Subcutaneous adipose tissue (tissue), 4 donors: ENCODE results near the gene CCDC78. TPM values are rescaled to one million over a fixed set of nuclear protein-coding genes. Genes with fewer than 3 reads are reported as not detected.

Experiments
- CTCF ChIP-seq: fragments of 450-650 bp; IDR thresholded peaks from one replicate; pipeline ENCODE4 v1.5.1; 2016; ENCODE audit warnings: low read depth, mild to moderate bottlenecking, control low read depth, antibody characterized with exemption, moderate library complexity
- total RNA-seq, 4 donors: library from RNA; depleted of rRNA; stranded (reverse); fragments of >200 nt; gene quantifications; one replicate each; pipeline ENCODE4 v1.1.0, GENCODE V29; 2016

CCDC78 gene
- total RNA-seq, 4 donors from 2014 or later: 0.44 to 2.5 (median 1.5) TPM; not detected in 1

- no peak for TF ChIP-seq CTCF
These were observed 22.8 kb upstream of the CCDC78 start for GRCh38 chr16:749010-749409.

- TF ChIP-seq CTCF: no peak
These were observed 21.9 kb upstream of the CCDC78 start for GRCh38 chr16:747978-748746.

GRCh38 chr16:746637-747036 is 20.4 kb upstream of the CCDC78 start:
- TF ChIP-seq CTCF: no peak

GRCh38 chr16:745739-746138 is 19.5 kb upstream of the CCDC78 start:
- TF ChIP-seq CTCF: no peak

- TF ChIP-seq CTCF: no peak
These were observed 17.7 kb upstream of the CCDC78 start for GRCh38 chr16:743794-744500.

GRCh38 chr16:741986-742629 is 15.9 kb upstream of the CCDC78 start:
- no peak for TF ChIP-seq CTCF
